Hematopoietic multipotent progenitor cell (in vitro differentiated cells): ENCODE measurements around the gene TENM3. TPM values are rescaled to one million over a fixed set of nuclear protein-coding genes. Genes with fewer than 3 reads are reported as not detected.
A peak's percentile ranks its signal among the peaks of the same experiment; 100 is the strongest.

Experiments
- DNase-seq, 3 donors: peaks; one replicate each; pipeline ENCODE4 v3.0.0-alpha.2; 2011 to 2015; ENCODE audit warnings: low read depth in 2 of 3, low spot score in 2 of 3
- total RNA-seq: library from RNA; depleted of rRNA; stranded (reverse); fragments of >200 nt; gene quantifications from one replicate; pipeline ENCODE4 v1.2.3, GENCODE V29; 2012

TENM3 gene
- total RNA-seq, 1 donor, result not detected

GRCh38 chr4:182593864-182594263 is 350.7 kb downstream of the TENM3 start:
- no peak for DNase-seq

- DNase-seq, result no peak
Observed at GRCh38 chr4:182600093-182600492, 356.9 kb downstream of the TENM3 start.

GRCh38 chr4:182600856-182601255 is 357.7 kb downstream of the TENM3 start:
- DNase-seq, result no peak

DNA sequence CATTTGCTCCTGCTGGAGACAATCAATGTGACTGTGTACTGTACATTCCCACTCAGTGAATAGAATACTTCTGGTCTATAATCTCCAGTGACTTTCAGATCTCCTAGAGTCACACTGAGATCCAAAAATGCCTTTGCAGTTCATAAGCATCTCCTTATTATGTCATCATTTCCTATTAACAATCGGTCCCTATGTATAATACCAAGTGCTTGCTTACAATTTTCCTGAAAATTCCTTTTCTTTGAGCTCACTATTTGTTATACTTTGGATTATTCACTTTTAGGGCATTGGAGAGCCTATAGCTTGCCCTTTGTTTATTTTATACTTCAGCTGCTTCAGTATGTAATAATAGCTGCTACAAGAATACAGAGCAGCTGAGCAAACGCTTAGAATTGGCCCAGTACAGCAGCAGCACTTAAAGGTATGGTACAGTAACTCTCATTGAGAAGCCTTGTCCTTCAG is 361.0 kb downstream of the TENM3 start:
- DNase-seq, result no peak

GRCh38 chr4:182604953-182605352 is 361.8 kb downstream of the TENM3 start:
- DNase-seq, result no peak

- no peak for DNase-seq
Observed at GRCh38 chr4:182608525-182608924, 365.3 kb downstream of the TENM3 start.

- DNase-seq, result no peak
Observed at GRCh38 chr4:182616476-182616875, 373.3 kb downstream of the TENM3 start.

- DNase-seq, result no peak
Observed at GRCh38 chr4:182619660-182620059, 376.5 kb downstream of the TENM3 start.

DNA sequence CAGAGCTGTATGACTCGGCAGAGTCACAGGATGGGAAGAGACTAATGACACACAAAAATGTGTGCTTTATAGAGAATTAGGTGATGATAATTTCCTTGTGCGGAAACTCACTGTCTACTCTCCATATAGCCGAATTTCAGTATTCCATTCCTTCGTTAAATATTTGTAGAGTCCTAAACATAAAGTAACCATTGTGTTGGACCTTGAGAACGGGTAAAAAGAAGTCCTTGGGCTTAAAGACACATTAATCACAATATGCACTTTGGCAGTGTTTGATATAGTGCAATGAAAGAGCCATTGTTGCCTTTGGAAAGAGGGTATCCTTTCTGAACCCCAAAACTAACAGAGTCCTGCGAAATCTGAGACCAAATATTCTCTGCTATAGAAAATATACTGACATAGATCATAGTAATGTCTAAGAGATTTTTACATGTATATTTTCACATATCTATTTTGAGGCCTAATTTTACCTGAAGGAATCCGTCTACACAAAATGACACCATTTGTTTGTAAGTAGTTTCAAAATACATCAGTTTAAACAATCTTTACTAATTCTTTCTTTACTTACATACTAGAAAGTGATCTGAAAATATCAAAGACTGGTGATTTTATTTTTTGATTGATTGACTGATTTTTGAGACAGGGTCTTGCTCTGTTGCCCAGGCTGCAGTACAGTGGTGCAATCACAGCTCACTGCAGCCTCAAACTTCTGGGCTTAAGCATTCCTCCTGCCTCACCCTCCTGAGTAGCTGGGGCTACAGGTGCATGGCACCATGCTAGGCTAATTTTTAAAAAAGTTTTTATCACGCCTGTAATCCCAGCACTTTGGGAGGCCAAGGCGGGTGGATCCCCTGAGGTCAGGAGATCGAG is 377.1 kb downstream of the TENM3 start:
- no peak for DNase-seq

GRCh38 chr4:182624281-182624680 is 381.1 kb downstream of the TENM3 start:
- DNase-seq, result no peak

GRCh38 chr4:182625193-182625592 is 382.0 kb downstream of the TENM3 start:
- DNase-seq, result no peak

- DNase-seq, result no peak
Observed at GRCh38 chr4:182627996-182628395, 384.8 kb downstream of the TENM3 start.

DNA sequence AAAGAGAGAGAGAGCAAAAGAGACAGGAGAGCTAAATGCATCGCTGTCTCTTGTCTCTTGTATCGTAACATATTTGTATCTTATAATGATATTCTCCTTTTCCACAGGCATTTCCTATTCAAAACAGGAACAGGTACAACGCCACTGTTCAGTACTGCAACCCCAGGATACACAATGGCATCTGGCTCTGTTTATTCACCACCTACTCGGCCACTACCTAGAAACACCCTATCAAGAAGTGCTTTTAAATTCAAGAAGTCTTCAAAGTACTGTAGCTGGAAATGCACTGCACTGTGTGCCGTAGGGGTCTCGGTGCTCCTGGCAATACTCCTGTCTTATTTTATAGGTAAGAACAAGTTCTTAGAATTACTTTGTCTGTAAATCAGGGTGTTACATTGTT is 385.3 kb downstream of the TENM3 start:
- DNase-seq, result no peak

DNA sequence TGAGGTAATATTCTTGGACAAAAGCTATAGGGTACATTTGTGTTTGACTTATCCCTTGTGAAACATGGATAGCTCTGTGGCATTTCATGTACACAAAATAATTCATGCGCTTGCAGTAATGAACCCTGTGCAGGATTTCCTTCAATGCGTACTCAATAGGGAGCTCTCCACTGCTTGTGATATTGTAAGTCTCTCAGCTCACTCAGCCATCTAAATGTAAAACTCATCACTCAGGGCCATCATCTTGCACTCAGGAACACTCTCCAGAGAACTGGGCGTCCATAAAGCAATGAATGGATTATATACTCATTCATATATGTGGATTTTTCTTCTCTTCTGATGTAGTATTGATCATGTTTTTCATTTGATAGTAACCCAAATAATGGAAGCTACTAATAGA is 385.9 kb downstream of the TENM3 start:
- DNase-seq, result no peak

DNA sequence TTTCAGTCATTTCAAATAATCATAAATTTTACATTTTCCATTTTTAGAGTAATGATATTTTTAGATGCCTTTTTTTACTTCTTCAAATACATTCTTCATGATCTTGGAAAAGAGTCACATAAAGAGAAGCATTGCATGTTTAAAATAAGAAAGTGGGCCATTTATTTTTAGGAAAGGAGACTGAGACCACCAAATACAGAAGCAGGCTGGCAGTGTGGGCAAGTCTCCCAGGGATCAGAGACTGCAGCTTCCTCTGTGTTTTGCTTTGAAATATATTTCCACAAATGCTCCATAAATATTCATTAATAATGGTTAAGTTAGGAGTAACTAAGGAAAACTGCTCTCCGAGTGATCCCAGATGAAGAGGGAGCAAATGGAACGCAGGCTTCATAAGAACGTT is 397.3 kb downstream of the TENM3 start:
- DNase-seq, result no peak

- no peak for DNase-seq
Observed at GRCh38 chr4:182640932-182641331, 397.7 kb downstream of the TENM3 start.

DNA sequence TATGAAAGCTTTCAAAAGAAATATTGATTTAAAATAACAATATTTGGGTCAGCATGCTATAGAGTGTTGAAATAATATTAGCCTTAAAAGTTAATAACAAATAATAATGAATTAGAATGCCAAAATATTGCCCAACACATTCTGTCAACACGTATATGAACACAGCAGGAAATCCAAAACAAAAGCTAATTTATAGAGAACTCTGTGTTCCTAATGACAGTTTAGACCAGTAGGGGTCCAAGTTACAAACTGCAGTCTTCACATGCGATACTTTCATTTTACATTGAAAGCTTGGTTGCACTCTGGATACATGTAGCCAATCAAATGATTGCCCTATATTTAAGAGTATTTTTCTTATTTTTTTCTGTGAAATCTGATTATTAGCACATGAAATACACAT is 399.6 kb downstream of the TENM3 start:
- peak in 2 of 3 donors; percentile 1 to 21 for DNase-seq

- DNase-seq, result no peak
Observed at GRCh38 chr4:182643801-182644682, 400.8 kb downstream of the TENM3 start.

DNA sequence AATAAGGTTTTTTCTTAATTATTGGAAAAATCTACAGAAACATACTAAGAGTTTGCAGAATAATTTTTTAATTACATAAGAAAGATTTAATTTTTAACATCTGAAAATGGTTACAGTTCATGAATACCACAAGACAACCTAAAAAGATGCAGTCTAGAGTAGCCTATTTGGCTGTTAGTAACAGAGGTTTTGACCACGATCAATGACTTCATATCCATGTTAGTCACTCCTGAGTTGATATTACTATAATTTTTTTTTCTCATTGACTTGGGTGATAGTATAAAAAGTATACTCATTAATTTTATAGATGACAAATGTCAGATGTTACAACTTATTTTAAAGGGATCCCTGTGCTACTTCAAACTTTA is 401.5 kb downstream of the TENM3 start:
- DNase-seq, result no peak

GRCh38 chr4:182645511-182645910 is 402.3 kb downstream of the TENM3 start:
- no peak for DNase-seq

- DNase-seq, result no peak
Observed at GRCh38 chr4:182647646-182648300, 404.6 kb downstream of the TENM3 start.
